HFF-Myc (cell line): ENCODE measurements around the gene GNB4.

ENCODE experiments used
- DNase-seq: peaks from one replicate; pipeline ENCODE4 v3.0.0-alpha.2; 2011; ENCODE audit warnings: low read depth; ENCODE audit errors: extremely low read depth
- H3K4me3 ChIP-seq: replicated peaks from 2 replicates; pipeline ENCODE4 v1.5.1; 2011; ENCODE audit warnings: low read depth, mild to moderate bottlenecking, control low read depth, low read length
- TF ChIP-seq, protein P1 (sequence below): IDR thresholded peaks from 2 replicates; pipeline ENCODE4 v1.5.1; 2012; ENCODE audit warnings: mild to moderate bottlenecking, low read depth, low read length, control low read depth; ENCODE audit errors: missing control alignments

Gene GNB4

DNA sequence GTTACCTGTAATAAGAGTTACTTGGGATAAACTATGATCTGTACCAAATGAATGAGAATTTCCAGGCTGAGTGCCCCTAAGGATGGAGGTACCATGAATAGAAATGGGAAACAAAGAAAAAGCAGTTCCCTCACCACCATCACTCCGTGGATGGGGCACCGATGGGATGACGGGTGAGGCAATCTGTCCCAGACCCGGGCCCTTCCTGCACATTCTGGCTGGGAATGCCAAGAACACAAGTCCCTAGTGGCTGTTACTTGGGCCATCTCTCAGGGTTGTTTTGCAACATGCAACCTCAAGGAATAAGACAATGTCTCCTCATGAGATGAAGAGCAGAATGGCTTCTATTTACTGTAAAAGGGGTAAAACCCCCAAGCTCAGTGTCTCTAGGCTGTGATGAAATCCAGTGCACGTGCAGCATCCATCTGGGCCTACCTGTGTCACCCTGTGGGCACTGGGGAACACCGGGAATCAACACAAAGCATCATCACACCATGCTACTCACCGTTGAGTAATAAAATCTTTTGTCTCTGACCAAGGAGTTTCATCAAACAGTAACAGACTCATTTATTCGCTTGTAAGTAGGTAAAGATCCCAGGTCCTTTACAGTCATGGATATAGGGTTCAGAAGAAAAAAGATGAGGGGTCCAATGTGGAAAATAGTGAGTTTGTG is 22.3 kb downstream of the GNB4 start:
- no peak overlapping the region for H3K4me3 ChIP-seq
- TF ChIP-seq, protein P1, sequence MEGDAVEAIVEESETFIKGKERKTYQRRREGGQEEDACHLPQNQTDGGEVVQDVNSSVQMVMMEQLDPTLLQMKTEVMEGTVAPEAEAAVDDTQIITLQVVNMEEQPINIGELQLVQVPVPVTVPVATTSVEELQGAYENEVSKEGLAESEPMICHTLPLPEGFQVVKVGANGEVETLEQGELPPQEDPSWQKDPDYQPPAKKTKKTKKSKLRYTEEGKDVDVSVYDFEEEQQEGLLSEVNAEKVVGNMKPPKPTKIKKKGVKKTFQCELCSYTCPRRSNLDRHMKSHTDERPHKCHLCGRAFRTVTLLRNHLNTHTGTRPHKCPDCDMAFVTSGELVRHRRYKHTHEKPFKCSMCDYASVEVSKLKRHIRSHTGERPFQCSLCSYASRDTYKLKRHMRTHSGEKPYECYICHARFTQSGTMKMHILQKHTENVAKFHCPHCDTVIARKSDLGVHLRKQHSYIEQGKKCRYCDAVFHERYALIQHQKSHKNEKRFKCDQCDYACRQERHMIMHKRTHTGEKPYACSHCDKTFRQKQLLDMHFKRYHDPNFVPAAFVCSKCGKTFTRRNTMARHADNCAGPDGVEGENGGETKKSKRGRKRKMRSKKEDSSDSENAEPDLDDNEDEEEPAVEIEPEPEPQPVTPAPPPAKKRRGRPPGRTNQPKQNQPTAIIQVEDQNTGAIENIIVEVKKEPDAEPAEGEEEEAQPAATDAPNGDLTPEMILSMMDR = no peak
- DNase-seq = no peak

- H3K4me3 ChIP-seq = no peak overlapping the region
- TF ChIP-seq, protein P1 = no peak
- no peak for DNase-seq
Observed at GRCh38 chr3:179425075-179425474, 26.2 kb downstream of the GNB4 start.

DNA sequence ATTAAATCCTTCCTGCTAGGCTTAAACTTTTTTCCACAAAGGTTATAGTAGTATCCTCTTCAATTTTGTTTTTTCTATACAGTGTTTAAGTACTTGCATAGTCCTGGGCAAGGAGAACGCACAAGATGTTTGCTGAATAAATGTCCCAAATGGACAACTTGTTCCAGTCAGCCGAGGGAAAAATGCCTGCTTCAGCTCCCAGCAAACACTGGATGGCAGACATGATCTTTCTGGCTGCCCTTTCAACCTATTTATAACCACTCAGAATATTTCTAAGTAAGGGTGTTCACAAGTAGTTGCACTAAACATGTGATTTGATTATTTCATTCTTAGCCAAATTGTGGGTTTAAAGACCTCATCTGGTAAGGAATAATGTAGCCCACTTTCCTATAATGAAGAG is 29.8 kb downstream of the GNB4 start:
- no peak for DNase-seq
- H3K4me3 ChIP-seq = no peak overlapping the region
- TF ChIP-seq, protein P1 = peak; percentile 26

- DNase-seq = no peak
- TF ChIP-seq, protein P1 = no peak
- H3K4me3 ChIP-seq = no peak overlapping the region
Observed at GRCh38 chr3:179418610-179419009, 32.7 kb downstream of the GNB4 start.

- no peak for DNase-seq
- TF ChIP-seq, protein P1 = no peak
- no peak overlapping the region for H3K4me3 ChIP-seq
Observed at GRCh38 chr3:179416681-179417080, 34.6 kb downstream of the GNB4 start.

DNA sequence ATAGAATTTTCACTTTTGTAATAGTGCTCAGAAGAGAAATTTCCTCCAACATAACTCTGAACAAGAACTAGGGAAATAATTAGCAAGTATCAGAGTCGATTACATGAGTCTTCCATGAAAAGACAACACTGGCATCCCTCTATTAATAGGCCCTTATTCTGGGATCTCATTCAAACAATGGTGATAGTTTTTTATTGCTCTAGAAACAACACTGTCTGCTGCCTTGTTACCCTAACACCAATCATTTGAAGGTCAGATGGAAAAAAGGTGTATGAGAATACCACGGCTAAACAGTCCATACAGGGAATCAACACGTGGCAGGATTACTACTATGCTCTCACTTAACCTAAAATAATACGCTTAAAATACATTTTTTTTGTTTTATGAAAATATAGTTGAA is 35.9 kb downstream of the GNB4 start:
- DNase-seq = no peak
- TF ChIP-seq, protein P1 = no peak
- H3K4me3 ChIP-seq = no peak overlapping the region

DNA sequence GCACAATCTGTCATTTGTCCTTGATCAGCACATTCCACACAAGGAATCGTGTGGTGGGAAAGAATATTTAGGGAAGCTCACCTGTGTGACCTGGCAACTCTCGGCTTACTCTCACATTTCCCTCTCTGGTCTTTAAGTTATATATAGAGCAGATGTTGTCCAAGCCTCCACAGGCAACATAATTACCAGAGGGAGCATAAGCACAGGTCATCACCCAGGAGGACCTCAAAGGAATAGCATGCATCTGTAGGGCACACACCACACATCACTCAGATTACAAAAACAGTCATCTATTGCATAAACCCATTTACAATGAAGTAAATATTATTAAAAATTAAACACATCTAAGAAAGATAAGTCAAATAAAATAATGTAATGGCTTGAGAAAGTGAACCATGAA is 36.5 kb downstream of the GNB4 start:
- no peak overlapping the region for H3K4me3 ChIP-seq
- TF ChIP-seq, protein P1 = no peak
- no peak for DNase-seq
